ENCODE data around the gene LNX1. TPM values are rescaled to one million over a fixed set of nuclear protein-coding genes. Genes with fewer than 3 reads are reported as not detected.
A peak's percentile ranks its signal among the peaks of the same experiment; 100 is the strongest.
"Not testable (repeated sequence)": the region's sequence is repeated elsewhere in the genome, so short reads cannot be mapped to it uniquely, and the experiment has no call there.

Gene LNX1
- polyA plus RNA-seq, 3 donors = 14.4 to 18.4 (median 14.6) TPM

DNA sequence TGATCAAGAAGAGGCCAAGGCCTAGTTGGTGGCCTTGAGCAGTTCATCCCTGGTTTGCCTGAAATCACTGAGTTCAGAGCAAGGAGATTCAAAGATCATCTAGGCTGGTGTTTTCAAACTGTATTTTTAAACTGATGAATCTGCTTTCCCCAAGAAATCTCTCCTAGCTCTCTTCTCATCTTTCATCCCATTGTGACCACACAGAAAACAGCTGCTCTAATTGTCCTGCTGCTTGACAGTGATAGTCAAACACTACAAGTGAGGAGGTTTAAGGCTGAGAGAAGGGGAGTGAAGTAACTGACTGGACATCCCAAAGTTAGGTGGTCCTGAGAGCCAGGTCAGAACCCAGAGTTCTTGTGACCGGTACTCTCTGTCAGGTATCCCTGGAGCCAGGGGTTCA is 91.5 kb downstream of the LNX1 start:
- no peak for DNase-seq

DNA sequence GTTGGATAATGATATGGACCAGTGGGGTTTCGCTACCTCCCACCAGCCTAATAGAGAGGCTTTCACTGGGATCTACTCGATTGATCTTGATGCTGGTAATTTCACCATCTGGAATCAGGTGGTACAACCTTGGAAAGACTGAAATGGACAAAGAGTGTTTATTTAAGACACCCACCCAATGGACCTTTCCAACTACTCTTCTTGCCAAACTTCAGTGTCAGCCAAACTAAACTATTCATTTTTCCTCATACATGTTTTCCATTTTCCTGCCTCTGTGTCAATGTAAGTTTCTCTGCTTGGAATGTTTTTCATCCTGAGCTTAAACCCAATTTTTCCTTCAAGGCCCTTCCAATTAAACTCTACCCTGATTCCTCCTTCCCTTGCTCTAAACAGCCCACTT is 92.6 kb downstream of the LNX1 start:
- DNase-seq = no peak

DNA sequence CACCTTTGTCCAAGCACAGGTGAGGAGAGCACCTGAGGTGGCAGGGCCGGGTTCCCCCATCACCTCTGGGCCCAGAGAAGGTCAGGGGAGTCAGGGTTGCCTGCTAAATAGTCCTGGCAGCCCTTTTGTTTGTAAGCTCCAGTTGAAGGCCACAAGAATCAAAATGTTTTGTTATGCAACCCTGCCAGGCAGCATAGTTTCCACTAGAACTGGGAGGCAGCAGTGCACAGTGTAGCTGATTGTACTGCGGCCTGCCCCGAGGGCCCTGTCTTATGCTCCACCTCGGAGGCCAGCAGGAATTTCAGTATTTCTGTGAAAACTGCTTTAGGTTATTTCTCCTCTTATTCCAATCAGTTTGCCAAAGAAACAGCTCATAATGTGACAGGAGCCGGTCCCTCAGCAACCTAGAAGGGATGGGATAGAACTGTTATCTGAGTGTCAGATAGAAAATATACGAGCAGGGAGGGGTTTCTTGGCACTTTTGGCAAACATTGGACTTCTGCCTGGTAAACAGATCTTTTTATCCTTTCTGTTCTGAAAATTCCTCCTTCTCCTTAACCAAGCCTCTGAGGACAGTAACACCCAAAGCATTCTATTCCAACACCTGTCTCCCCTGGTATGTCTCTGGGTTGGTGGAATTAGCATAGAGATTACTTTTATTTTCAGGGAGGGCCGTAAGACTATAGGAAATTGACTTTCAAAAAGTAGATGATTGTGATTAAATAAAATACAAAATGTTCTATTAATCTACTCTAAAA is 93.6 kb downstream of the LNX1 start:
- DNase-seq = peak; percentile 42

DNA sequence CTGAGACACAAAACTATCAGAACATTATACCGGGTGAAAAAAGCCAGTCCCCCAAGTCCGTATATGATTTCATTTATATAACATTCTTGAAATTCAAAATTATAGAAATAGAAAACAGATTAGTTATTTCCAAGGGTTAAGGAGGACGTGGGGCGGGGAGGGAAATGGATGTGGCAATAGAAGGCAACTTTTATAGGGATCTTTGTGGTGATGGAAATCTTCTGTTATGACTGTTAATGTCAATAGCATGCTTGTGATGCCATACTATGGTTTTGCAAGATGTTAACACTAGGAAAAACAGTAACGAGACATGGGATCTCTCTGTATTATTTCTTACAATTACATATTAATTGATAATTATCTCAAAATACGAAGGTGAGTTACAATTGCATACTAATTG is 96.4 kb downstream of the LNX1 start:
- no peak for DNase-seq

DNA sequence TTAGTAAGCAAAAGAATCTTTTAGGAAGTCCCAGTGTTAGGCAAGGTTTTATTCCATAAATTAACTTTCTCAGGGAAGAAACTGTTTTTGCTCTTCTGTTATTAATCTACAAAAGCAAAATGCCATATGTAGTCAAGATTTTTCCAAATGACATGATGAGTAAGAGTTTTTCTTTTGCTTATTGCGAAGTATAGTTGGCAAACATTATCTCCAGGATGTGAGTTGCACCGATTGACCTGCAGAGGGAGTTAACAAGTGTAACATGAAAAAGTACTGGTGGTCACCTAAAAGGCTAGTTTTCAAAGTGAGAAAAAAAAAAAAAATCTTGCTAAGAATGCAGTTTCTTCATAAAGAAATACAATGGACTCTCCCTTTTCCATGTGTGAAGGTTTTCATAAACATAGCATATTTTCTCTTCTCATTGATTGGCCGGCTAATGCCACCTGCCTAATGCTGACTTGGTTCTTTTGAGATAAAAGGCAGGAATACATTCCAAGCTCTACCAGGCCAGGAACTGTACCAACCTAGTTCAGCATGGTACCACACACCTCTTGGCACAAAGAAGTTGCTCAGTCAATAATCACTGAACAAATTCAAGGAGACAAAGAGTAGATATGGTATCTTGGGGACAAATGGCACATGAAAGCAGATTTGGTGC is 100.2 kb downstream of the LNX1 start:
- DNase-seq = peak; percentile 23

DNA sequence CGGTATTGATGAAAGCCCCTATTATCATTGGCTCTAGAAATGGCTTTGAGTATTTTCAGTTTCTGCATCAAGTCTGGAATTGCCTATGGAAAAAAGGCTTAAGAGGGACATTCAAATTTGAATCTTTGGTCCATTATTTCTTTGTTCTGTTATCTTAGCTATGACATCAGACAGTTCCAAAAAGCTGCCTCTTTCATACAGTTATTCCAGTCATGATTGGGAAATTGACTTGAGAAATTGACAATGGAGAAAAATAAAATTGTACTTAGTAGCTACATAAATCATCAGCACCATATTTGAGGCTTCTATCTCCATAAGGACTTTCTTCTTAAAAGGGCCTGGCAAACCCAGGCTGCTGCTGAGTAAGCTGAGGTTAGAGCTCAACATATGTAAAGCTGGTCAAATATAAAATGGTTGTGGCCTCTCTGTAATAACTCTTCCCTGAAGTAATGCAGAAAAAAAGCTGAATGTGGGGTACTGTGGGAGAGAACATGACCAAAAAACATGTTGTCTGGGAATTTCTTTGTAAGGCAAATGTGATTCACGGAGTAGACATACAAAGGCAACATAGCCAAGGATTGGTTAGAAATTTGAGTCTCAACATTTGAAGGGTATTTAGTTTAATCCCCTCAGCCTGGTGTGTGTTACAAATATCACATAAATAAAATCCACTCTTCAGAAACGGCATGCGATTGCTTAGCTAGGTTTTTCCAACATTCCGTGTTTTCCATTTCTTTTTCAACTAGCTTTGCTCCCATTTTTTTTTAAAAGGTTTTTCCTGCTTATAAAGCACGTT is 100.9 kb downstream of the LNX1 start:
- no peak for DNase-seq

DNA sequence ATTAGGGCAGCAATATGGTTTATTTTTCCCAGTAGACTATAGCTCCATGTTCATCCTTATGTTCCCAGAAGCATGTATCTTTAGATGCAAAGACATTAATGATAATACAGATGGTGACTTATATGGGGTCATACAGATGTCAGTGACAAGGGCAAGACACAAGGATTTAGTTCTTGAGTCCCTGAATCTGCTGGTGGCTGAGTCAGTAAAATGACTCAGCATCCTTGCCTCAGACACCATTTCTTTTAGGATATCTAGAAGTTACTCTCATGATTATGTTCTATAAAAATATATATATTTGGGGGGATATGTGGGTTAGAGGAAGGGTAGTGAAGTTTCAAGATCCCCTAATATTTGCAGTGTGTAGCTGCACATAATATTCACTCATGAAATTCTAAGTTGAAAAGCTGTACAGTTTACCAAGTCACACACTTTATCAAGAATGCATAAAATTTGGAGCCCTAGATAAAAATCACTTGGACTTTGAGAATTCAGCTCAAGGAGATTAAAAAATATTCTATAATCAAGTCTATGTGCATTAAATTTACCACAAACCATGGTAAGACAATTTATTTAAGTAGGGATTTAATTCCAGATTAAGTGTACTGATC is 101.9 kb downstream of the LNX1 start:
- DNase-seq = no peak

DNA sequence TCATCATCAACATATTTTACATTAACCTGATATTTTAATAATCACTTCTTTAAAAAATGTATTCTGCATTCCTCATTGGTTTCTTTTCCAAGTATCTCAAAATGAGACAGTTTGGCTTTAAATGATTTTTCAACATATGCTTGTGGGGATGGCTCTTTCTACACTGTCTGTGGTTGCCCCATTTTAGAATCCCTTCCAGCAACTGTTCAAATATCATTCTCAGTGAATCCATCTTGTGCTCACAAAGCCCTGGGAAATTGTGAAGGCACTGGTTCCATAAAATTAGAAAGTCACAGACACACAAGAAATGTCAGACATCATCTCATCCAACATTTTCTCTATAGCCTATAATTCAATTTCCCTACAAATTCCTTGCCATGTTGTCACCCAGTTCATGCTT is 103.5 kb downstream of the LNX1 start:
- DNase-seq = no peak

DNA sequence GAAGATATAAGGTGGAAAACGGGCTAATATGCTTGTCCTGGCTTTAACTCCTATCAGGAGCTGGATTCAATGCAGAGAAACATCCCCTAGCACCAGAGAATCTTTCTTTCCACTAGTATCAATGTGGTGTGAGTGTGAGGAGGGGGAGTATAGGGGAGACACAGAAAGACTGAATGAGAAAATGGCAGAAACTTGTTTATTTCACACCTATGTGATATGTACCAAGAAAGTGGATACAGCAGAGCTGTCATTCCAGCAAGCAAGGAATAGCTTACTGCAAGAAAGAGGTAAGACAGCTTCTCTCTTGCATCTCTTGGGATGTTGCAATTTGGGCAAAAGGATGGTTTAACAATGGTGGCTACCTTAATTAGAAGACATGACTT is 105.6 kb downstream of the LNX1 start:
- no peak for DNase-seq

DNA sequence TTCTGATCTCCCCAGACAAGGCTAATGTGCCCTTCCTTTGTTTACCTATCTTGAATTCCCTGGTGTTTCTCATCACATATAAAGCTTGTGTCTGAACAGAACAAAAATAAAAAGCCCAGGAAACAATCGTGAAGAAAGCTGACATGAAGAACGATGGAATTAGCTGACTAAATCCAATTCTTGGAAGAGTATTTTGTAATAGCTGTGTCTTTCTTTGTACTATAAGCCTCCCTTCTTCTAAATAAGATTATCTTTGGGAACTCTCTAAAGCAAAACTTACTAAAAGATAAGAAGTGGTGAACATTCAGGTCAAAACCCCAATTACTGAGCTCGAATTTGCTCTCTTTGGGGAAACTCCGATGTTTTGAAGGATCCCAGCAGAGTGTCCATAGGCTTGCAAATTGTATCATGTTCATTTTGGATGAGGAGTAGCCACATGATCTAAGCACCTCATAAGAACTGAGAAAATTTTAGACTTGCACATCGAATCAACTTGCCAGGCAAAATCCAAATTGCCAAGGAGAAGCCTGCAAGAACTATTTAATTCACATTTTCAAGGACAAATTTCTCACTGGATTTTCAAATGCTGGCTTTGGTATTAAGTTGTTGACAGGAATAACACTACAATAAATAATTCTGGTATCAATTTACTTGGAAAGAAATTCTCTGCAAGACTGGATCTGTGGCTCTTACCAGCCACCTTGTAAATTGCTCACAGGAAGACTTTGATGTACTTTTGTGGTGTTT is 106.2 kb downstream of the LNX1 start:
- no peak for DNase-seq

DNA sequence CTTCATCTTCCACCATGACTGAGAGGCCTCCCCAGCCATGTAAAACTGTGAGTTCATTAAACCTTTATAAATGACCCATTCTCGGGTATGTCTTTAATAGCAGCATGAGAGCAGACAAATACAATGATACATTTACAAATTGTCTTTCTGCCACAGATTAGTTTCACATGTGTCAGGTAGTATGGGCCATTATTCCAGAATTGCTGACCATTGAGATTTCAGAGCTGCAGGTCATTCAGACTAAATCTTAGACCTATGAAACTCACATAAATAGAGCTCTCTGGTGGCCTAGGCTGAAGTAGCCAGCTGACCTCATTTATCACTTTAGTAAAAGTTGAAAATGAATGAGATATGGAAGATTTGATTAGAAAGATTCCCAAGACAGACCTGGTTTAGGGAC is 108.0 kb downstream of the LNX1 start:
- DNase-seq = no peak

DNA sequence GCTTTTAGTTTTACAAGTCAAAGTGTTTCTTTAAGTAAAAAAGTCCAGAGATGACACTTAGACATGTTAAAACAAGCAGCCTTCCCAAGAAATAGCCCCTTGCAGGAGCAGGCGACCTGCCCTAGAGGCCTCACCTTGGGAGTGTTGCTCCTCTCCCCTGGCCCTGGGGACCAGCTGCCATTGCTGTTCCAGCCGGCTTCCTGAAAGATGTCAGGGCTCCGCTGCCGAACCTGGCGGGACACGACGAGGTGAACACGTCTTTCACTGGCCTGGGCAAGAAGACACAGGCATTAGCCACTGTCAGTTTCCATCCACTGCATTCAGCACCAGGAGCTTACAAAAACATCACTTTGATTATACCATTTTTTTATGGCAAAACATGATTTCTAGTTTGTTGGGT is 109.7 kb downstream of the LNX1 start:
- no peak for DNase-seq

DNA sequence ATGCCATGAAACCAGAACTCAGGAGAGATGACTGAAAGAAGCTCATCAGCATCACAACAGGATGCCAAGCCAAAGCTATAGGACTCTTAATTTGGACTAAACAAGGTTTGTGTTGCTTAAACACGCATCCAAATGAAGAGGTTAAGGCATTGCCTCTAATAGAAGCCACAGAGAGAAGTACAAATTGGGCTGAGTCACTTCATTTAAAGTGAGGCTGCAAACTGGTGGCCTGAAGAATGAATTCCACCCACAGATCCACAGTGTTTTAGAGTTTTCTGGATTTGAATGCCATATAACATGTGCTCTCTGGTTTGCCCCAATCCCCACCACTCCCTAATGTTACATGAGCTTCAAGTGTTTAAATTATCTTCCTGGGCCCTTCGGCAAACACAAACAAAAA is 110.4 kb downstream of the LNX1 start:
- no peak for DNase-seq

DNA sequence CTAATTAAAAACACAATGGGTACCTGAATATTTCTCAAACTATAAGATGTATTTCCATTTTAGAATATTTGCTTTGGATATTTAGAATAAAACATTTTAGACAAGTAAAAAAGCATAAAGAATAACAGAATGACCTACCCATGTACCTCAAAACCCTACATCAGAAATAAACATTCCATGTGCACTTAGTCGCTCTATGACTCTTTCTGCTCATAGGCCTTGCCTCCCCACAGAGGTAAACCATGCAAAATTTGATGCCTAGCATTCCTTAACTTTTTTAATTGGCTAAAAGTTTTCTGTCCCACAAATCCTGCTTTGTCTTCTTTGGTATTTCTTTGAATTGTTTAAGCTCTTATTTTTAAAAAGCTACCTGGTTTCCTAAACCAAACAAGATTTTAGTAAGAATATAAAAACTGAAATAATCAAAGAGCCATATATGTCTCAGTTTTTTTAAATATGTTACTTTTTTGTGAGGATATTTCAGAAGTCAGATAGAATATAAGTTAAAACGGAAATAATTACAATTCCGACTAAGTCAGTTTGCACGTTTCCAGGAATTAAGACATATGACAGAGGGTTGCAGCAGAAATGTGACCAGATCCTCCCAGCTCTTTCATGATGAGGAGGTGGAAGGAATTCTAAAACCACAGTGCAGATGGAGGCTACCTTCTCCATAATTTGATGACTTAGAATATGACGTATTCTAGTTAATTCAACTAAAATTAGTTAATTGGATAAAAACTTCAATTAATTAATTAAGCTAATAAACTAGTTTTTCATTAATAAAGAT is 111.4 kb downstream of the LNX1 start:
- DNase-seq = no peak

DNA sequence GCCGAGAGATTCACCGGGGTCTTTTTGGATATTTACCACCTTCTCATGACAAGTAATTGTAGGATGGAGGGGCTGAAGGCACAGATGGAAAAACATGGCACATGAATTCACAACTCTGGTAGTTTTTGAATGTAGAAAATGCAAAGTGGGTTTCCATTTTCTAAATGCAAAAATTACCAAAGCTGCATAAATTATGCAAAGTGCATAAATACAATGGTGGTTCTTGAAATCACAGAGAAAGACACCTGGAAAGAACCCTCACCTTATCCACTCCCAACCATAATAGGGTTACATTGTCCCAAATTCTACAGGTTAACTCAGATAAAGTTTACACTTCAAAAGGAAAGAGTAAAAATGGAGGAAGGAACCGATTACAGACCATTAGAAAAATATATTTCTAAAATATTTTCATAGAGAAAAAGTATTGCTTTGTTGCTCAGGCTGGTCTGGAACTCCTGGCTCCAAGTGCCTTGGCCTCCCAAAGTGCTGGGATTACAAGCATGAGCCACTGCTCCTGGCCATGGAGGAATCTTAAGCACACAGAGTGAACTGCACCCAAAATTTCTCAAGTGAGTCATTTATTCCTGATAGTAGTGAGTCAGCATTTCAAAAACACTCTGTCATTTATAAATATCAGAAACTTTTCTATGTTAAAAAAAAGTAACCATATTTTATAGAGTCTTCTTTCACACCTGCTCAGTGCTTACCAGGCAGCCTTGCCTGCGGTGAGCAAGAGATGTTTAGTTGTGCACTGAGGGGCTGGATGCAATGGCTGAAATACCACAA is 112.4 kb downstream of the LNX1 start:
- no peak for DNase-seq

DNA sequence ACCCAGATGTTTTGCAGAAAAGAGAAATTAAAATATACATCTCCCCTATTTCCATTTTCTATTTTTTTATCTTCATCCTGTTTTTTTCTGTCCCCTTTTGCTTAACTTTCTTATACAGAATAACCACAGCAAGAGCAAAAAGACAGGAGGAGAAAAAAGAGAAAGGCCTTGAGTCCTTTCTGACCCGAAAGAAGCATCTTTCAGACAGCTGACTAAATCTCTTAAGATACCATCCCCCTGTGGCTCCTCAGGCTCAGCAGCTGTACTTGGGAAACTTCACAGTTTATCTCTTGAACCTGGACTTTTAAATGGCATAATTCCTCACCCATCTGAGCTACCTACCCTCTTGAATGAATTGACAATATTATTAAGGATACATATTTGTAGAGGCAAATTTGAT is 113.7 kb downstream of the LNX1 start:
- no peak for DNase-seq

DNA sequence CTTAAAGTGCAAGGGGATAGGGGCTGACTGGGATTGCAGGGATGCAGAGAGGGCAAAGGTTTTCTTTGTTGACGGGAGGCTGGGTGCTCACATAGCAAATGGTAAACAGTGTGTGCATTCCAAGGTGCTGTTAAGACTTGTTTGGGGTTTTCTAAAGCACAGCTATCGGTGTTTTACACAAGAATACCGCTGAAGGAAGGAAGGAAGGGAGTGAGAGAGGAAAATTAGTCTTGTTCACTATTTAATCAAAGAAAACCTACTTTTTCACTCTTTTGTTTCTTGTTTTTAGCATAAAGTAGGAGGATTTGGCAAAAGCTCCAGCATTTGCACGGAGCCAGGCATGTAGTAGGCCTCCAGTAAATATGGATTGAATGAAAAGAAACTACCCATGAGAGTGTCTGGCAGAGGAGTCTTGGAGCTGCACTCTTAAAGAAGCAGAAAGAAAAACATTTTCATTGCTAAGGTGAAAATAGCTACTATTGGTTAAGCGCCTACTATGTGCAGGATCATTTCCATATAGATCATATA is 114.2 kb downstream of the LNX1 start:
- DNase-seq = no peak

DNA sequence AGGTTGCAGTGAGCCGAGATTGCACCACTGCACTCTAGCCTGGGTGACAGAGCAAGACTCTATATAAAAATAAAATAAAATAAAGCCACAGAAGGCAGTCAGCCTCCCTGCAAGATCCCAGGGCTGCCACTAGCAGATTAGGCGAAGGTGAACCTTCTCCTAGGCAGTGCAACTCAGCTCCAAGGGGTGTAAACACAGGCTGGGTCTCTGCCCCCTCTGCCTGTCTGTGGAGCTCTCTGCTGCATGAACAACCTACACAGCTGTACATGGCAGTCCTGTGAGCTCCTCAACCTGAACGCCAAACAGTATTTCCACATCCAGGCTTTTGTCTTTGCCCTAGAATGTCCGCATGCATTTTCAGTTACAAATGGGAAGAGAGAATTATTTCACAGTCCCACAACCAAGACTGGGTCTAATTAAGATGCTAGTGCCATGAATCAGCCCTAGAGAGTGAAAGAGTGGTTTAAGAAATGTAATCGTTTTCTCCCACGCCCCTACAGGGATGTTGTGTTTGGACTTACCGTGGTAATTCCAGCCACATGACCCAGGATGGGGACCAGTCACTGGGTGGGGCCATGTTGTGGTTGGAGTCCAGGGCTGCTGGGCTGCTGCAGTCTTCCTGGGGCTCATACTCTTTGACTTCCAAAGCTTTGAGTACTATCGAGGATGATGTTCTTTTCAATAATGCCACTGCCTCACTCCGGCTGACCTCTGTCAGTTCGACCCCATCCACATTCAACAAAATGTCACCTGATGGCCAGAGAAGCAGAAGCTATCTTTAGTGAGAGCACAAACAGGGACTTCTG is 114.9 kb downstream of the LNX1 start:
- DNase-seq = no peak

DNA sequence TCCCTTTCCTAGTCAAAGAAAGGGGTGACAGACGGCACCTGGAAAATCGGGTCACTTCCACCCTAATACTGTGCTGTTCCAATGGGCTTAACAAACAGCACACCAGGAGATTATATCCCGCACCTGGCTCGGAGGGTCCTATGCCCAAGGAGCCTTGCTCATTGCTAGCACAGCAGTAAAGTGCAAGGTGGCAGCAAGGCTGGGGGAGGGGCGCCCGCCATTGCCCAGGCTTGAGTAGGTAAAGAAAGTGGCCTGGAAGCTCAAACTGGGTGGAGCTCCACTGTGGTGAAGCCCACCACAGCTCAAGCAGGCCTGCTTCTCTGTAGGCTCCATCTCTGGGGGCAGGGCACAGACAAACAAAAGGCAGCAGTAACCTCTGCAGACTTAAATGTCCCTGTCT is 124.7 kb downstream of the LNX1 start:
- not testable (repeated sequence) for DNase-seq
